BJ (cell line): ENCODE data around the gene CSRNP2. TPM values are rescaled to one million over a fixed set of nuclear protein-coding genes. Genes with fewer than 3 reads are reported as not detected.

Source experiments
- CTCF ChIA-PET: fragments of 350-600 bp; formaldehyde crosslinking; extraction: SDS; loops from one replicate; lab custom pipeline; 2021; ENCODE audit warnings: antibody characterized with exemption, inconsistent platforms; lab: Yijun Ruan, JAX
- POLR2A ChIA-PET: fragments of 300-600 bp; sonication (Branson Sonifier 250); formaldehyde crosslinking; extraction: SDS; loops from one replicate; lab custom pipeline; 2021; ENCODE audit warnings: antibody characterized with exemption; lab: Charles Lee
- DNase-seq: peaks from one replicate; pipeline ENCODE4 v3.0.0-alpha.2; 2011; ENCODE audit warnings: low read depth
- H3K27me3 ChIP-seq: 2 replicates; pipeline ENCODE4 v1.6.0; 2011; ENCODE audit warnings: low read length; ENCODE audit not compliant: control insufficient read depth, insufficient read depth
- H3K36me3 ChIP-seq: 2 replicates; pipeline ENCODE4 v1.5.1; 2011; ENCODE audit warnings: low read length; ENCODE audit not compliant: control insufficient read depth, insufficient read depth
- H3K4me3 ChIP-seq: 2 replicates; pipeline ENCODE4 v1.5.1; 2011; ENCODE audit warnings: low read depth, mild to moderate bottlenecking, control low read depth, low read length
- CTCF ChIP-seq: IDR thresholded peaks from 2 replicates; pipeline ENCODE4 v1.5.1; 2011; ENCODE audit warnings: low read depth, mild to moderate bottlenecking, control low read depth, inconsistent platforms, low read length, moderate library complexity; ENCODE audit not compliant: insufficient read depth
- polyA plus RNA-seq: library from polyadenylated mRNA; depleted of rRNA; stranded (reverse); fragments of >200 nt; gene quantifications from 2 replicates; pipeline ENCODE4 v1.2.3, GENCODE V29; 2011

The CSRNP2 gene
- polyA plus RNA-seq, 1 experiment = 21.0 TPM

- Histone ChIP-seq H3K4me3 (no peak overlapping the region), H3K27me3 (no peaks in the 10 kb centered on the region), H3K36me3 (peaks cover 4% of the 10 kb centered on the region)
- TF ChIP-seq CTCF = no peak
- ChIA-PET POLR2A (interaction anchor here (0.6 kb wide), 1 partner anchor 112 kb away, joined by 3 read pairs; no protein-coding TSS in a partner anchor), CTCF (no interaction called here)
- DNase-seq = no peak
Observed at GRCh38 chr12:51127050-51127729, 43.8 kb upstream of the CSRNP2 start.

GRCh38 chr12:51126297-51126696, 42.9 kb upstream of the CSRNP2 start:
- Histone ChIP-seq H3K27me3 (no peaks in the 10 kb centered on the region), H3K4me3 (no peak overlapping the region), H3K36me3 (peaks cover 4% of the 10 kb centered on the region)
- ChIA-PET CTCF (no interaction called here), POLR2A (interaction anchor here (0.6 kb wide), 1 partner anchor 113 kb away, joined by 3 read pairs; no protein-coding TSS in a partner anchor)
- no peak for TF ChIP-seq CTCF
- no peak for DNase-seq

GRCh38 chr12:51124504-51124903, 41.1 kb upstream of the CSRNP2 start:
- no peaks in the 10 kb centered on the region for H3K27me3 ChIP-seq
- H3K4me3 ChIP-seq = no peak overlapping the region
- ChIA-PET CTCF (no interaction called here), POLR2A (no interaction called here)
- no peak for TF ChIP-seq CTCF
- H3K36me3 ChIP-seq = peaks cover 4% of the 10 kb centered on the region
- no peak for DNase-seq

GRCh38 chr12:51122844-51123243, 39.4 kb upstream of the CSRNP2 start:
- Histone ChIP-seq H3K27me3 (no peaks in the 10 kb centered on the region), H3K4me3 (no peak overlapping the region), H3K36me3 (peaks cover 4% of the 10 kb centered on the region)
- ChIA-PET CTCF (no interaction called here), POLR2A (no interaction called here)
- TF ChIP-seq CTCF = no peak
- DNase-seq = no peak

GRCh38 chr12:51118706-51119105, 35.3 kb upstream of the CSRNP2 start:
- Histone ChIP-seq H3K27me3 (no peaks in the 10 kb centered on the region), H3K4me3 (no peak overlapping the region), H3K36me3 (no peaks in the 10 kb centered on the region; the same call in none of the 2 replicates)
- CTCF ChIA-PET = no interaction called here
- POLR2A ChIA-PET = no interaction called here
- peak; percentile 41 for DNase-seq
- TF ChIP-seq CTCF = no peak
